GM23338 (cell line): ENCODE measurements around the gene CSPG4. TPM values are rescaled to one million over a fixed set of nuclear protein-coding genes. Genes with fewer than 3 reads are reported as not detected.

Experiments
- ATAC-seq: fragments of 200-7000 bp; cut with Tn5 transposase; 3 replicates; pipeline ENCODE4 v1.9.1; 2020
- DNase-seq: peaks from one replicate; pipeline ENCODE4 v3.0.0-alpha.2; 2015; ENCODE audit warnings: low spot score
- H2AFZ ChIP-seq: fragments of 200-600 bp; sonication (generic); 2 replicates; pipeline ENCODE4 v1.8.0; 2016; ENCODE audit warnings: antibody characterized with exemption, mild to moderate bottlenecking, moderate library complexity
- H3F3A ChIP-seq: fragments of 200-600 bp; sonication (generic); replicated peaks from 2 replicates; pipeline ENCODE4 v1.8.0; 2017; ENCODE audit warnings: antibody characterized with exemption, mixed run types, low read depth
- H3K27ac ChIP-seq: fragments of 200-600 bp; sonication (generic); 2 replicates; pipeline ENCODE4 v1.6.1; 2016; ENCODE audit warnings: low read depth
- H3K27me3 ChIP-seq: fragments of 200-600 bp; sonication (generic); 2 replicates; pipeline ENCODE4 v1.8.0; 2016; ENCODE audit warnings: mild to moderate bottlenecking, mixed run types, moderate library complexity; ENCODE audit not compliant: insufficient read depth
- H3K36me3 ChIP-seq: fragments of 200-600 bp; sonication (generic); 2 replicates; pipeline ENCODE4 v1.8.0; 2016; ENCODE audit warnings: mild to moderate bottlenecking; ENCODE audit not compliant: insufficient read depth
- H3K4me1 ChIP-seq: fragments of 200-600 bp; sonication (generic); 2 replicates; pipeline ENCODE4 v1.8.0; 2016; ENCODE audit warnings: mild to moderate bottlenecking, moderate library complexity; ENCODE audit not compliant: insufficient read depth
- H3K4me2 ChIP-seq: fragments of 200-600 bp; sonication (generic); 2 replicates; pipeline ENCODE4 v1.7.1; 2017; ENCODE audit warnings: mixed run types
- H3K4me3 ChIP-seq: fragments of 200-600 bp; sonication (generic); 2 replicates; pipeline ENCODE4 v1.6.1; 2016; ENCODE audit warnings: mixed run types
- H3K79me2 ChIP-seq: fragments of 200-600 bp; sonication (generic); replicated peaks from 2 replicates; pipeline ENCODE4 v1.8.0; 2017; ENCODE audit warnings: mild to moderate bottlenecking; ENCODE audit not compliant: insufficient read depth
- H3K9me2 ChIP-seq: fragments of 200-600 bp; sonication (generic); 2 replicates; pipeline ENCODE4 v1.8.0; 2017; ENCODE audit not compliant: insufficient read depth
- H4K20me1 ChIP-seq: fragments of 200-600 bp; sonication (generic); replicated peaks from 2 replicates; pipeline ENCODE4 v1.8.0; 2017; ENCODE audit warnings: mild to moderate bottlenecking; ENCODE audit not compliant: insufficient read depth
- H3K27ac Mint-ChIP-seq: 2 replicates; pipeline ENCODE4 v1.8.0; 2020; ENCODE audit warnings: inconsistent platforms, mild to moderate bottlenecking, moderate library complexity, mixed read lengths
- H3K27me3 Mint-ChIP-seq: 3 replicates; pipeline ENCODE4 v1.8.0; 2022; ENCODE audit warnings: low read depth, mild to moderate bottlenecking, moderate library complexity, mixed read lengths, inconsistent platforms; ENCODE audit not compliant: insufficient read depth, poor library complexity
- H3K36me3 Mint-ChIP-seq: 3 replicates; pipeline ENCODE4 v1.8.0; 2021; ENCODE audit warnings: low read depth, mild to moderate bottlenecking, inconsistent platforms, moderate library complexity, mixed read lengths
- H3K4me1 Mint-ChIP-seq: 3 replicates; pipeline ENCODE4 v1.8.0; 2020; ENCODE audit warnings: mild to moderate bottlenecking, inconsistent platforms, mixed read lengths
- H3K4me3 Mint-ChIP-seq: 3 replicates; pipeline ENCODE4 v1.8.0; 2021; ENCODE audit warnings: moderate library complexity, mild to moderate bottlenecking, inconsistent platforms, mixed read lengths
- H3K9me3 Mint-ChIP-seq: 3 replicates; pipeline ENCODE4 v1.8.0; 2020; ENCODE audit warnings: moderate library complexity, mild to moderate bottlenecking, inconsistent platforms, mixed read lengths
- EZH2 ChIP-seq: fragments of 200-600 bp; sonication (generic); IDR thresholded peaks from one replicate; pipeline ENCODE4 v1.8.0; 2017; ENCODE audit warnings: antibody characterized with exemption, mild to moderate bottlenecking, low read depth; ENCODE audit not compliant: unreplicated experiment
- EZH2phosphoT487 ChIP-seq: fragments of 200-600 bp; sonication (generic); IDR thresholded peaks from one replicate; pipeline ENCODE4 v1.8.1; 2018; ENCODE audit warnings: antibody characterized with exemption; ENCODE audit not compliant: unreplicated experiment
- STAT1 ChIP-seq: IDR thresholded peaks from one replicate; pipeline ENCODE4 v1.6.1; 2016; ENCODE audit warnings: antibody characterized with exemption; ENCODE audit not compliant: unreplicated experiment
- ZNF331 ChIP-seq: fragments of 250-450 bp; sonication (Bioruptor Pico); IDR thresholded peaks from 2 replicates; pipeline ENCODE4 v1.5.0; 2020; ENCODE audit warnings: low read depth, mild to moderate bottlenecking, moderate library complexity
- polyA plus RNA-seq: library from polyadenylated mRNA; unstranded; fragments of >200 nt; fragmentation: Nextera tagmentation; extraction: Ambion mirVana; gene quantifications from 2 replicates; pipeline ENCODE4 v1.2.1, GENCODE V29; 2016
- total RNA-seq: library from RNA; depleted of rRNA; stranded (reverse); fragments of >200 nt; shearing (Covaris generic); gene quantifications from 2 replicates; pipeline ENCODE4 v1.2.3, GENCODE V29; 2014
- TF ChIP-seq, protein P1 (sequence below): IDR thresholded peaks from 2 replicates; pipeline ENCODE4 v1.6.1; 2016; ENCODE audit warnings: antibody characterized with exemption
- TF ChIP-seq, protein P2 (sequence below): fragments of 250-450 bp; sonication (Bioruptor Pico); IDR thresholded peaks from 2 replicates; pipeline ENCODE4 v1.5.0; 2020; ENCODE audit warnings: mild to moderate bottlenecking, moderate library complexity
- TF ChIP-seq, protein P3 (sequence below), 2 experiments: fragments of 200-600 bp in 1 of 2; sonication (generic) in 1 of 2; conservative IDR thresholded peaks; 2 replicates each; pipeline versions ENCODE4 v1.5.1 to v1.6.1; 2016 to 2017; ENCODE audit warnings: antibody characterized with exemption in 2 of 2, low read depth in 2 of 2, mild to moderate bottlenecking in 2 of 2, moderate library complexity in 1 of 2

CSPG4 gene
- total and polyA plus RNA-seq, 2 experiments from 2014 or later = 0.27 to 4.0 TPM

DNA sequence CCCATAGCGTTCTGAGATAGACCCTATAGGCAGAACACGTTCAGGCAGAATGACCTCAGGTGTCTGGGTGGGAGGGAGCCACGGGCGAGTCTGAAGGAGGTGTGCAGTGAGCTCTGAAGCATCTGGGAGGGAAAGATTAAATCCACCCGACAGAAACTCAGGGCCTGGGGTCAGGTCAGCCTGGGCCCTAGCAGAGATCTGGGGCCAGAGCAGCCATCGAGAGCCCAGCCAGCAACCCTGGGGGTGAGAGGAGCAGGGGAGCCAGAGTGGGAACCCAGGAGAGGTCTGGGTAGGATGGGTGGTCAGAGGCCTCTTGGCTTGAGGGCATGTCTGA, 42.8 kb downstream of the CSPG4 start:
- no peaks in the 10 kb centered on the region; the same call in 1 of the 2 replicates for H4K20me1 ChIP-seq
- H3K27me3 ChIP-seq = no peaks in the 10 kb centered on the region
- no peaks in the 10 kb centered on the region for H3K36me3 ChIP-seq
- no peak overlapping the region for H3K4me3 ChIP-seq
- H3K27me3 Mint-ChIP-seq = peaks cover 10% of the 10 kb centered on the region
- H3K9me2 ChIP-seq = no peaks in the 10 kb centered on the region
- H3K27ac ChIP-seq = no peak overlapping the region
- no peak overlapping the region for H3K4me2 ChIP-seq
- DNase-seq (no peak), ATAC-seq (no peak)
- no peak overlapping the region for H2AFZ ChIP-seq
- TF ChIP-seq EZH2 (no peak), ZNF331 (CRISPR knock-in tag) (no peak), EZH2phosphoT487 (no peak), STAT1 (no peak)
- TF ChIP-seq, protein P1, sequence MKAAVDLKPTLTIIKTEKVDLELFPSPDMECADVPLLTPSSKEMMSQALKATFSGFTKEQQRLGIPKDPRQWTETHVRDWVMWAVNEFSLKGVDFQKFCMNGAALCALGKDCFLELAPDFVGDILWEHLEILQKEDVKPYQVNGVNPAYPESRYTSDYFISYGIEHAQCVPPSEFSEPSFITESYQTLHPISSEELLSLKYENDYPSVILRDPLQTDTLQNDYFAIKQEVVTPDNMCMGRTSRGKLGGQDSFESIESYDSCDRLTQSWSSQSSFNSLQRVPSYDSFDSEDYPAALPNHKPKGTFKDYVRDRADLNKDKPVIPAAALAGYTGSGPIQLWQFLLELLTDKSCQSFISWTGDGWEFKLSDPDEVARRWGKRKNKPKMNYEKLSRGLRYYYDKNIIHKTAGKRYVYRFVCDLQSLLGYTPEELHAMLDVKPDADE = no peak
- TF ChIP-seq, protein P2, sequence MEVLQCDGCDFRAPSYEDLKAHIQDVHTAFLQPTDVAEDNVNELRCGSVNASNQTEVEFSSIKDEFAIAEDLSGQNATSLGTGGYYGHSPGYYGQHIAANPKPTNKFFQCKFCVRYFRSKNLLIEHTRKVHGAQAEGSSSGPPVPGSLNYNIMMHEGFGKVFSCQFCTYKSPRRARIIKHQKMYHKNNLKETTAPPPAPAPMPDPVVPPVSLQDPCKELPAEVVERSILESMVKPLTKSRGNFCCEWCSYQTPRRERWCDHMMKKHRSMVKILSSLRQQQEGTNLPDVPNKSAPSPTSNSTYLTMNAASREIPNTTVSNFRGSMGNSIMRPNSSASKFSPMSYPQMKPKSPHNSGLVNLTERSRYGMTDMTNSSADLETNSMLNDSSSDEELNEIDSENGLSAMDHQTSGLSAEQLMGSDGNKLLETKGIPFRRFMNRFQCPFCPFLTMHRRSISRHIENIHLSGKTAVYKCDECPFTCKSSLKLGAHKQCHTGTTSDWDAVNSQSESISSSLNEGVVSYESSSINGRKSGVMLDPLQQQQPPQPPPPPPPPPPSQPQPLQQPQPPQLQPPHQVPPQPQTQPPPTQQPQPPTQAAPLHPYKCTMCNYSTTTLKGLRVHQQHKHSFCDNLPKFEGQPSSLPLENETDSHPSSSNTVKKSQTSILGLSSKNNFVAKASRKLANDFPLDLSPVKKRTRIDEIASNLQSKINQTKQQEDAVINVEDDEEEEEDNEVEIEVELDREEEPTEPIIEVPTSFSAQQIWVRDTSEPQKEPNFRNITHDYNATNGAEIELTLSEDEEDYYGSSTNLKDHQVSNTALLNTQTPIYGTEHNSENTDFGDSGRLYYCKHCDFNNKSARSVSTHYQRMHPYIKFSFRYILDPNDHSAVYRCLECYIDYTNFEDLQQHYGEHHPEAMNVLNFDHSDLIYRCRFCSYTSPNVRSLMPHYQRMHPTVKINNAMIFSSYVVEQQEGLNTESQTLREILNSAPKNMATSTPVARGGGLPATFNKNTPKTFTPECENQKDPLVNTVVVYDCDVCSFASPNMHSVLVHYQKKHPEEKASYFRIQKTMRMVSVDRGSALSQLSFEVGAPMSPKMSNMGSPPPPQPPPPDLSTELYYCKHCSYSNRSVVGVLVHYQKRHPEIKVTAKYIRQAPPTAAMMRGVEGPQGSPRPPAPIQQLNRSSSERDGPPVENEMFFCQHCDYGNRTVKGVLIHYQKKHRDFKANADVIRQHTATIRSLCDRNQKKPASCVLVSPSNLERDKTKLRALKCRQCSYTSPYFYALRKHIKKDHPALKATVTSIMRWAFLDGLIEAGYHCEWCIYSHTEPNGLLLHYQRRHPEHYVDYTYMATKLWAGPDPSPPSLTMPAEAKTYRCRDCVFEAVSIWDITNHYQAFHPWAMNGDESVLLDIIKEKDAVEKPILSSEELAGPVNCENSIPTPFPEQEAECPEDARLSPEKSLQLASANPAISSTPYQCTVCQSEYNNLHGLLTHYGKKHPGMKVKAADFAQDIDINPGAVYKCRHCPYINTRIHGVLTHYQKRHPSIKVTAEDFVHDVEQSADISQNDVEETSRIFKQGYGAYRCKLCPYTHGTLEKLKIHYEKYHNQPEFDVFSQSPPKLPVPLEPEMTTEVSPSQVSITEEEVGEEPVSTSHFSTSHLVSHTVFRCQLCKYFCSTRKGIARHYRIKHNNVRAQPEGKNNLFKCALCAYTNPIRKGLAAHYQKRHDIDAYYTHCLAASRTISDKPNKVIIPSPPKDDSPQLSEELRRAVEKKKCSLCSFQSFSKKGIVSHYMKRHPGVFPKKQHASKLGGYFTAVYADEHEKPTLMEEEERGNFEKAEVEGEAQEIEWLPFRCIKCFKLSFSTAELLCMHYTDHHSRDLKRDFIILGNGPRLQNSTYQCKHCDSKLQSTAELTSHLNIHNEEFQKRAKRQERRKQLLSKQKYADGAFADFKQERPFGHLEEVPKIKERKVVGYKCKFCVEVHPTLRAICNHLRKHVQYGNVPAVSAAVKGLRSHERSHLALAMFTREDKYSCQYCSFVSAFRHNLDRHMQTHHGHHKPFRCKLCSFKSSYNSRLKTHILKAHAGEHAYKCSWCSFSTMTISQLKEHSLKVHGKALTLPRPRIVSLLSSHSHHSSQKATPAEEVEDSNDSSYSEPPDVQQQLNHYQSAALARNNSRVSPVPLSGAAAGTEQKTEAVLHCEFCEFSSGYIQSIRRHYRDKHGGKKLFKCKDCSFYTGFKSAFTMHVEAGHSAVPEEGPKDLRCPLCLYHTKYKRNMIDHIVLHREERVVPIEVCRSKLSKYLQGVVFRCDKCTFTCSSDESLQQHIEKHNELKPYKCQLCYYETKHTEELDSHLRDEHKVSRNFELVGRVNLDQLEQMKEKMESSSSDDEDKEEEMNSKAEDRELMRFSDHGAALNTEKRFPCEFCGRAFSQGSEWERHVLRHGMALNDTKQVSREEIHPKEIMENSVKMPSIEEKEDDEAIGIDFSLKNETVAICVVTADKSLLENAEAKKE = no peak
- TF ChIP-seq, protein P3, sequence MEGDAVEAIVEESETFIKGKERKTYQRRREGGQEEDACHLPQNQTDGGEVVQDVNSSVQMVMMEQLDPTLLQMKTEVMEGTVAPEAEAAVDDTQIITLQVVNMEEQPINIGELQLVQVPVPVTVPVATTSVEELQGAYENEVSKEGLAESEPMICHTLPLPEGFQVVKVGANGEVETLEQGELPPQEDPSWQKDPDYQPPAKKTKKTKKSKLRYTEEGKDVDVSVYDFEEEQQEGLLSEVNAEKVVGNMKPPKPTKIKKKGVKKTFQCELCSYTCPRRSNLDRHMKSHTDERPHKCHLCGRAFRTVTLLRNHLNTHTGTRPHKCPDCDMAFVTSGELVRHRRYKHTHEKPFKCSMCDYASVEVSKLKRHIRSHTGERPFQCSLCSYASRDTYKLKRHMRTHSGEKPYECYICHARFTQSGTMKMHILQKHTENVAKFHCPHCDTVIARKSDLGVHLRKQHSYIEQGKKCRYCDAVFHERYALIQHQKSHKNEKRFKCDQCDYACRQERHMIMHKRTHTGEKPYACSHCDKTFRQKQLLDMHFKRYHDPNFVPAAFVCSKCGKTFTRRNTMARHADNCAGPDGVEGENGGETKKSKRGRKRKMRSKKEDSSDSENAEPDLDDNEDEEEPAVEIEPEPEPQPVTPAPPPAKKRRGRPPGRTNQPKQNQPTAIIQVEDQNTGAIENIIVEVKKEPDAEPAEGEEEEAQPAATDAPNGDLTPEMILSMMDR (conservative IDR thresholded peaks at IDR 0.05; ENCODE audit: low read depth in 2 of 2) = no peak
- H3K4me3 Mint-ChIP-seq = no peak overlapping the region
- H3K9me3 Mint-ChIP-seq = no peaks in the 10 kb centered on the region
- peaks cover 15% of the 10 kb centered on the region; the same call in 1 of the 2 replicates for H3K4me1 ChIP-seq
- H3K27ac Mint-ChIP-seq = no peak overlapping the region
- H3K36me3 Mint-ChIP-seq = no peaks in the 10 kb centered on the region
- peaks cover 21% of the 10 kb centered on the region for H3K4me1 Mint-ChIP-seq
- no peaks in the 10 kb centered on the region for H3K79me2 ChIP-seq
- H3F3A ChIP-seq = no peaks in the 10 kb centered on the region
